Coronary artery (tissue), 2 donors: ENCODE measurements around the gene ICE1.
"Not testable (repeated sequence)": the region's sequence is repeated elsewhere in the genome, so short reads cannot be mapped to it uniquely, and the experiment has no call there.

Source experiments
- DNase-seq: peaks from one replicate; pipeline ENCODE4 v3.0.0-alpha.2; 2017; ENCODE audit warnings: low spot score
- H3K27ac ChIP-seq, 2 donors: fragments of 200-600 bp; sonication (generic); one replicate each; pipeline ENCODE4 v1.5.1; 2016 to 2019
- H3K4me3 ChIP-seq: fragments of 200-600 bp; sonication (generic); 2 replicates; pipeline ENCODE4 v1.5.1; 2016; ENCODE audit warnings: mild to moderate bottlenecking, moderate library complexity
- CTCF ChIP-seq: fragments of 200-600 bp; sonication (generic); IDR thresholded peaks from one replicate; pipeline ENCODE4 v1.5.1; 2019; ENCODE audit warnings: antibody characterized with exemption

The ICE1 gene

GRCh38 chr5:5467737-5468136 lies 45.3 kb downstream of the ICE1 start:
- no peak for TF ChIP-seq CTCF
- no peak overlapping the region for H3K4me3 ChIP-seq
- no peak for DNase-seq
- H3K27ac ChIP-seq: no peak overlapping the region

GRCh38 chr5:5470933-5471332 lies 48.5 kb downstream of the ICE1 start:
- H3K4me3 ChIP-seq: no peak overlapping the region
- DNase-seq: no peak
- no peak for TF ChIP-seq CTCF
- no peak overlapping the region for H3K27ac ChIP-seq

- TF ChIP-seq CTCF: no peak
- no peak for DNase-seq
- no peak overlapping the region for H3K27ac ChIP-seq
- no peak overlapping the region for H3K4me3 ChIP-seq
Observed at GRCh38 chr5:5473226-5473625, 50.7 kb downstream of the ICE1 start.

- DNase-seq: no peak
- TF ChIP-seq CTCF: no peak
- H3K27ac ChIP-seq: no peak overlapping the region
- no peak overlapping the region for H3K4me3 ChIP-seq
Observed at GRCh38 chr5:5474961-5475360, 52.5 kb downstream of the ICE1 start.

- H3K4me3 ChIP-seq: no peak overlapping the region
- TF ChIP-seq CTCF: no peak
- no peak for DNase-seq
- no peak overlapping the region for H3K27ac ChIP-seq
Observed at GRCh38 chr5:5475975-5476374, 53.5 kb downstream of the ICE1 start.

- not testable (repeated sequence) for H3K27ac ChIP-seq, DNase-seq
Observed at GRCh38 chr5:5479578-5479977, 57.1 kb downstream of the ICE1 start.

DNA sequence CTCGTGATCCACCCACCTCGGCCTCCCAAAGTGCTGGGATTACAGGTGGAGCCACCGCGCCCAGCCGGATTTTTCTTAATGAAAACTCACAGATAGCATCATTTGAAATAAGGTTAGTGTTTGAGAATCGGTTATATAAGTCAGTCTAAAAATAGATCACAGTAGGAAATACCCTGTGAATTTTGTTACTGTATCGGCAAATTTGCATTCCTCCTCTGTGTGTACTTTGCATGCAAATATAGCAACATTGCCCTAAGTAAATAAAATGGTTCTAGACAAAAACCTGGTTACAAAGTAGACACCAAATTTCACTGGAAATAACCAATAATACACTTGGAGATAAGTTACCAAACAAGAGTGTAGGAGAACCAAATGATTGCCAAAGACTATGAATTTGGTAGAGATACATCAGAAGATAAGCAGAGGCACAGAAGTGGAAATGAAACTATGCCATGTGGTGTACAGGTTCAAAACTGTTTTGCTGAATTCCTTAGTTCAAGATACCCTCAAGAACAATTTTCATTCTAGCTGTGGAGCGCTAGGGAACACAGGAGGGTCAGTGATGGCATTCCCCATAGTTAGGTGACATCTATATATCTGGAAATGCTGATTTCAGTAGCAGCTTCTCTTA lies 58.1 kb downstream of the ICE1 start:
- no peak for TF ChIP-seq CTCF
- H3K27ac ChIP-seq: no peak overlapping the region
- no peak overlapping the region for H3K4me3 ChIP-seq
- DNase-seq: no peak

More at GRCh38 chr5:5479578-5479977, 57.1 kb downstream of the ICE1 start:
- H3K4me3 ChIP-seq: not testable (repeated sequence)
